OCI-LY1 (cell line): ENCODE results near the gene ZSCAN25.

Experiments
- H2AFZ ChIP-seq: fragments of 200-600 bp; sonication (generic), shearing (Covaris generic); 2 replicates; pipeline ENCODE4 v1.6.0; 2014; ENCODE audit warnings: antibody characterized with exemption, mild to moderate bottlenecking, low read length
- H3F3A ChIP-seq: fragments of 200-600 bp; sonication (generic), shearing (Covaris generic); 2 replicates; pipeline ENCODE4 v1.6.0; 2014; ENCODE audit warnings: mild to moderate bottlenecking, antibody characterized with exemption, low read length, moderate library complexity; ENCODE audit not compliant: insufficient read depth
- H3K27ac ChIP-seq: fragments of 200-600 bp; sonication (generic); 2 replicates; pipeline ENCODE4 v1.5.1; 2014; ENCODE audit warnings: low read length, mixed run types, mild to moderate bottlenecking, low read depth; ENCODE audit not compliant: poor library complexity, severe bottlenecking
- H3K27me3 ChIP-seq: fragments of 200-600 bp; sonication (generic); 2 replicates; pipeline ENCODE4 v1.6.0; 2014; ENCODE audit warnings: antibody characterized with exemption, mild to moderate bottlenecking, low read length, moderate library complexity; ENCODE audit not compliant: insufficient read depth
- H3K36me3 ChIP-seq: fragments of 200-600 bp; sonication (generic); 2 replicates; pipeline ENCODE4 v1.6.1; 2014; ENCODE audit warnings: mild to moderate bottlenecking, antibody characterized with exemption, low read length, moderate library complexity, mixed read lengths; ENCODE audit not compliant: insufficient read depth
- H3K4me1 ChIP-seq: fragments of 200-600 bp; sonication (generic); 2 replicates; pipeline ENCODE4 v1.5.1; 2014; ENCODE audit warnings: mild to moderate bottlenecking, low read length, moderate library complexity; ENCODE audit not compliant: insufficient read depth, severe bottlenecking
- H3K4me2 ChIP-seq: fragments of 200-600 bp; sonication (generic), shearing (Covaris generic); 2 replicates; pipeline ENCODE4 v1.6.1; 2014; ENCODE audit warnings: low read length
- H3K4me3 ChIP-seq: fragments of 200-600 bp; sonication (generic); 2 replicates; pipeline ENCODE4 v1.5.1; 2014; ENCODE audit warnings: low read length, low read depth, mild to moderate bottlenecking, mixed read lengths; ENCODE audit not compliant: poor library complexity, severe bottlenecking
- H3K79me2 ChIP-seq: fragments of 200-600 bp; shearing (Covaris generic); 2 replicates; pipeline ENCODE4 v1.6.1; 2016; ENCODE audit warnings: mixed run types, low read length, mixed read lengths; ENCODE audit not compliant: insufficient read depth
- H3K9ac ChIP-seq: fragments of 200-600 bp; sonication (generic), shearing (Covaris generic); 2 replicates; pipeline ENCODE4 v1.6.1; 2014; ENCODE audit warnings: mild to moderate bottlenecking, low read length, mixed read lengths
- H3K9me2 ChIP-seq: fragments of 200-600 bp; sonication (generic), shearing (Covaris generic); 2 replicates; pipeline ENCODE4 v1.6.1; 2014; ENCODE audit warnings: low read depth, mild to moderate bottlenecking, low read length, mixed read lengths
- H3K9me3 ChIP-seq: fragments of 200-600 bp; shearing (Covaris generic); 2 replicates; pipeline ENCODE4 v1.6.1; 2014; ENCODE audit warnings: low read length, mixed read lengths
- H4K20me1 ChIP-seq: fragments of 200-600 bp; sonication (generic), shearing (Covaris generic); 2 replicates; pipeline ENCODE4 v1.6.0; 2016; ENCODE audit warnings: mild to moderate bottlenecking, low read length; ENCODE audit not compliant: insufficient read depth
- CTCF ChIP-seq: fragments of 200-600 bp; sonication (generic), shearing (Covaris generic); IDR thresholded peaks from 2 replicates; pipeline ENCODE4 v1.5.1; 2017; ENCODE audit warnings: mild to moderate bottlenecking, antibody characterized with exemption, low read length, moderate library complexity, mixed read lengths
- EZH2 ChIP-seq: fragments of 200-600 bp; sonication (generic), shearing (Covaris generic); IDR thresholded peaks from 2 replicates; pipeline ENCODE4 v1.8.0; 2017; ENCODE audit warnings: borderline replicate concordance, mixed run types, mild to moderate bottlenecking, antibody characterized with exemption, low read length, moderate library complexity, mixed read lengths

ZSCAN25 gene

DNA sequence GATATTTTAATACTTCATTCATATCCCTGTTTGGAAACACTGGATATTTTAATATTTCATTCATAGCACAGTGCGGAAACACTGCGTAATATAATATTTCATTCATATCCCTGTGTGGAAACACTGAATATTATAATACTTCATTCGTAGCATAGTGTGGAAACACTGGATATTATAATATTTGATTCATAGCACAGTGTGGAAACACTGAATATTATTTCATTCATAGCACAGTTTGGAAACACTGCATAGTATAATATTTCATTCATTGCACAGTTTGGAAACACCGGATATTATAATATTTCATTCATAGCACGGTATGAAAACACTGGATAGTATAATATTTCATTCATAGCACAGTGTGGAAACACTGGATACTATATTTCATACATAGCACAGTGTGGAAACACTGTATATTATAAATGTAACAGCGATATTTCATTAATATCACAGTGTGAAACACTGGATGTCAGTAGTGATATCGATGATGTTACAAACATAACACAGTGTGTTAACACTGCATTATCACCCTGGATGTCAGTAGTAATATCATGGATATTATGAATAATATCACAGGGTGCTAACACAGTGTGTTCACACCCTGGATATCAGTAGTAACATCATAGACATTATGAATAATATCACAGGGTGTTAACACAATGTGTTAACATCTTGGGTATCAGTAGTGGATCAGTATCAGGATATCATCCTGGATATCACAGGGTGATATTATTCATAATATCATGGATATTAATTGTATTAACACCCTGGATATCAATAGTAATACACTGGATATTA, 21.6 kb upstream of the ZSCAN25 start:
- no peaks in the 10 kb centered on the region for H3K9me2 ChIP-seq
- H3K79me2 ChIP-seq: no peaks in the 10 kb centered on the region
- H3K4me2 ChIP-seq: no peak overlapping the region
- no peak overlapping the region for H2AFZ ChIP-seq
- TF ChIP-seq CTCF: no peak
- TF ChIP-seq EZH2: no peak
- H3K9me3 ChIP-seq: no peaks in the 10 kb centered on the region
- H3K9ac ChIP-seq: no peak overlapping the region
- H3F3A ChIP-seq: no peaks in the 10 kb centered on the region
- no peak overlapping the region for H3K27ac ChIP-seq
- H3K27me3 ChIP-seq: no peaks in the 10 kb centered on the region
- H3K36me3 ChIP-seq: no peaks in the 10 kb centered on the region
- no peaks in the 10 kb centered on the region for H4K20me1 ChIP-seq
- H3K4me3 ChIP-seq: no peak overlapping the region
- H3K4me1 ChIP-seq: no peaks in the 10 kb centered on the region

DNA sequence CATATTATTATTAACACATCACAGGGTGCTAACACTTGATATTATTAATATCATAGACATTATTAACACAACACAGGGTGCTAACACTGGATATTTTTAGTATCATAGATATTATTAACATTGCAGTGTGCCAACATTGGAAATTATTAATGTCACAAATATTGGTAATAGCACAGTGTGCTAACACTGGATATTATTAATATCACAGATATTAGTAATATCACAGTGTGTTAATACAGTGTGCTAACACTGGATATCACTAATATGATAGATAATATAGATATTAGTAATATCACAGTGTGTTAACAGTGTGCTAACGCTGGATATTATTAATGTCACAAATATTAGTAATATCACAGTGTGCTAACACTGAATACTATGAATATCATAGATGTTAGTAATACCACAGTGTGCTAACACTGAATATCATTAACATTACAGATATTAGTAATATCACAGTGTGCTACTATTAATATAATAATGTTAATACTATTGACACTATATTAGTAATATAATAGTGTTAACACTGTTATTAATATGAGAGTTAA, 20.3 kb upstream of the ZSCAN25 start:
- Histone ChIP-seq H3K27ac (no peak overlapping the region), H3F3A (no peaks in the 10 kb centered on the region), H2AFZ (no peak overlapping the region), H4K20me1 (no peaks in the 10 kb centered on the region), H3K9ac (no peak overlapping the region), H3K79me2 (no peaks in the 10 kb centered on the region), H3K9me2 (no peaks in the 10 kb centered on the region), H3K4me3 (no peak overlapping the region), H3K27me3 (no peaks in the 10 kb centered on the region), H3K4me2 (no peak overlapping the region), H3K9me3 (no peaks in the 10 kb centered on the region), H3K36me3 (no peaks in the 10 kb centered on the region), H3K4me1 (no peaks in the 10 kb centered on the region)
- no peak for TF ChIP-seq CTCF
- TF ChIP-seq EZH2: no peak

- H3K79me2 ChIP-seq: no peaks in the 10 kb centered on the region
- no peaks in the 10 kb centered on the region for H3K27me3 ChIP-seq
- TF ChIP-seq CTCF (no peak), EZH2 (no peak)
- H3K4me1 ChIP-seq: no peaks in the 10 kb centered on the region
- H3K27ac ChIP-seq: no peak within 1 kb of the TSS
- no peak within 1 kb of the TSS for H2AFZ ChIP-seq
- H3K9ac ChIP-seq: no peak within 1 kb of the TSS
- H3F3A ChIP-seq: no peaks in the 10 kb centered on the region
- H3K36me3 ChIP-seq: no peaks in the 10 kb centered on the region
- H3K4me3 ChIP-seq: no peak within 1 kb of the TSS
- H4K20me1 ChIP-seq: no peaks in the 10 kb centered on the region
- no peak within 1 kb of the TSS for H3K4me2 ChIP-seq
- H3K9me3 ChIP-seq: no peaks in the 10 kb centered on the region
- no peaks in the 10 kb centered on the region for H3K9me2 ChIP-seq
Measured at GRCh38 chr7:99597762-99598501, 18.8 kb upstream of the ZSCAN25 start, which contains the start of gene TMEM225B. TSS of gene TMEM225B (plus strand) at chr7:99598267. CDS start at chr7:99604389, 6,122 bp downstream.
